HCT116 (cell line): ENCODE data around the gene PTPRQ. TPM values are rescaled to one million over a fixed set of nuclear protein-coding genes. Genes with fewer than 3 reads are reported as not detected.

Experiments
- ATAC-seq: fragments of 200-7000 bp; cut with Tn5 transposase; 2 replicates; pipeline ENCODE4 v1.9.1; 2020; ENCODE audit warnings: mild to moderate bottlenecking, moderate library complexity
- BruUV-seq: library from RNA; stranded (reverse); fragments of 400-500 nt; replicated peaks from 2 replicates; lab custom pipeline; 2021; lab: Mats Ljungman, UMichigan
- CTCF ChIA-PET: fragments of 300-600 bp; sonication (Branson Sonifier 250); formaldehyde crosslinking; loops from one replicate; lab custom pipeline; 2021; ENCODE audit warnings: antibody characterized with exemption; lab: Charles Lee
- POLR2A ChIA-PET: fragments of 300-600, 350-600 bp; sonication (Branson Sonifier 250); formaldehyde crosslinking; loops from one replicate; lab custom pipeline; 2021; ENCODE audit warnings: antibody characterized with exemption; lab: Charles Lee
- RAD21 ChIA-PET, 2 experiments: fragments of 300-600 bp; sonication (Branson Sonifier 250); formaldehyde crosslinking; loops; one replicate each; lab custom pipeline; 2023; ENCODE audit warnings: low total read pairs in 2 of 2; ENCODE audit not compliant: uncharacterized antibody in 2 of 2, unreplicated experiment in 2 of 2, low non-redundant PET in 1 of 2; lab: Charles Lee
- DNase-seq: peaks from one replicate; pipeline ENCODE4 v3.0.0-alpha.2; 2010; ENCODE audit warnings: low read depth, low spot score
- H2AFZ ChIP-seq: fragments of 200-600 bp; shearing (Covaris generic), sonication (generic); 2 replicates; pipeline ENCODE4 v1.6.1; 2017; ENCODE audit warnings: low read depth, mixed run types, mixed read lengths, antibody characterized with exemption, low read length; ENCODE audit not compliant: poor library complexity, severe bottlenecking
- H3K27ac ChIP-seq: 2 replicates; pipeline ENCODE4 v1.5.1; 2012; ENCODE audit warnings: low read depth, low read length
- H3K27me3 ChIP-seq: fragments of 200-600 bp; sonication (generic); 2 replicates; pipeline ENCODE4 v1.6.1; 2016; ENCODE audit warnings: mixed run types, low read length, mixed read lengths; ENCODE audit not compliant: insufficient read depth
- H3K36me3 ChIP-seq, 2 experiments: fragments of 200-500 bp in 1 of 2; fragments of 200-600 bp in 1 of 2; sonication (Bioruptor generic) in 1 of 2; sonication (generic) in 1 of 2; 2 replicates each; pipeline versions ENCODE4 v1.5.1 to v1.6.1; 2014 to 2016; ENCODE audit warnings: low read length in 2 of 2, inconsistent platforms in 1 of 2, mixed read lengths in 1 of 2, mixed run types in 1 of 2; ENCODE audit not compliant: insufficient read depth in 2 of 2, control insufficient read depth in 1 of 2
- H3K4me1 ChIP-seq, 2 experiments: fragments of 200-600 bp in 1 of 2; sonication (generic) in 1 of 2; 2 replicates each; pipeline versions ENCODE4 v1.5.1 to v1.6.1; 2012 to 2017; ENCODE audit warnings: low read length in 2 of 2, inconsistent platforms in 1 of 2, mild to moderate bottlenecking in 1 of 2, mixed read lengths in 1 of 2, mixed run types in 1 of 2, moderate library complexity in 1 of 2; ENCODE audit not compliant: insufficient read depth in 2 of 2, control insufficient read depth in 1 of 2
- H3K4me2 ChIP-seq: fragments of 200-600 bp; sonication (generic); 2 replicates; pipeline ENCODE4 v1.6.1; 2017; ENCODE audit warnings: mixed run types, low read length, mixed read lengths
- H3K4me3 ChIP-seq, 2 experiments: fragments of 200-600 bp in 1 of 2; sonication (generic) in 1 of 2; replicated peaks in 1 of 2; 2 replicates each; pipeline ENCODE4 v1.5.1; 2011 to 2016; ENCODE audit warnings: low read length in 2 of 2, control low read depth in 1 of 2, low read depth in 1 of 2, mild to moderate bottlenecking in 1 of 2, mixed read lengths in 1 of 2, mixed run types in 1 of 2
- H3K79me2 ChIP-seq: fragments of 200-600 bp; sonication (generic); 2 replicates; pipeline ENCODE4 v1.6.1; 2017; ENCODE audit warnings: mild to moderate bottlenecking, mixed run types, low read length, moderate library complexity, mixed read lengths; ENCODE audit not compliant: insufficient read depth
- H3K9ac ChIP-seq: fragments of 200-600 bp; sonication (generic); 2 replicates; pipeline ENCODE4 v1.6.1; 2016; ENCODE audit warnings: low read length, mixed read lengths
- H3K9me2 ChIP-seq: fragments of 200-600 bp; sonication (generic), shearing (Covaris generic); 2 replicates; pipeline ENCODE4 v1.6.1; 2017; ENCODE audit warnings: mixed run types, mild to moderate bottlenecking, moderate library complexity; ENCODE audit not compliant: insufficient read depth
- H3K9me3 ChIP-seq, 2 experiments: fragments of 200-500 bp in 1 of 2; fragments of 200-600 bp in 1 of 2; sonication (Bioruptor generic) in 1 of 2; sonication (generic) in 1 of 2; 2 replicates each; pipeline ENCODE4 v1.6.1; 2014 to 2017; ENCODE audit warnings: low read length in 2 of 2, mixed read lengths in 2 of 2, inconsistent platforms in 1 of 2, low read depth in 1 of 2, mild to moderate bottlenecking in 1 of 2, mixed run types in 1 of 2, moderate library complexity in 1 of 2; ENCODE audit not compliant: control insufficient read depth in 1 of 2, insufficient read depth in 1 of 2
- H4K20me1 ChIP-seq: fragments of 200-600 bp; sonication (generic), shearing (Covaris generic); 2 replicates; pipeline ENCODE4 v1.6.1; 2017; ENCODE audit warnings: mixed run types, mild to moderate bottlenecking, moderate library complexity; ENCODE audit not compliant: insufficient read depth
- CEBPB ChIP-seq: IDR thresholded peaks from 2 replicates; pipeline ENCODE4 v1.6.1; 2012; ENCODE audit warnings: low read depth
- EGR1 ChIP-seq: IDR thresholded peaks from 2 replicates; pipeline ENCODE4 v1.6.1; 2012; ENCODE audit warnings: low read depth
- EZH2 ChIP-seq: fragments of 200-600 bp; sonication (generic); IDR thresholded peaks from 2 replicates; pipeline ENCODE4 v1.6.1; 2017; ENCODE audit warnings: antibody characterized with exemption, mixed run types
- EZH2phosphoT487 ChIP-seq: fragments of 200-600 bp; IDR thresholded peaks from 2 replicates; pipeline ENCODE4 v1.6.1; 2018; ENCODE audit warnings: antibody characterized with exemption, borderline replicate concordance
- FOSL1 ChIP-seq: IDR thresholded peaks from 2 replicates; pipeline ENCODE4 v1.6.1; 2012; ENCODE audit warnings: low read depth
- JUND ChIP-seq: IDR thresholded peaks from 2 replicates; pipeline ENCODE4 v1.6.1; 2012
- POLR2A ChIP-seq: IDR thresholded peaks from 2 replicates; pipeline ENCODE4 v1.7.0; 2011; ENCODE audit warnings: borderline replicate concordance; ENCODE audit not compliant: insufficient read depth, insufficient read length; ENCODE audit errors: extremely low read depth
- POLR2AphosphoS5 ChIP-seq: IDR thresholded peaks from 2 replicates; pipeline ENCODE4 v1.6.1; 2011; ENCODE audit warnings: mild to moderate bottlenecking, low read depth, low read length, moderate library complexity
- SIN3A ChIP-seq: IDR thresholded peaks from 2 replicates; pipeline ENCODE4 v1.6.1; 2012; ENCODE audit warnings: low read depth
- SP1 ChIP-seq: IDR thresholded peaks from 2 replicates; pipeline ENCODE4 v1.6.1; 2012; ENCODE audit warnings: low read depth
- TCF7L2 ChIP-seq: IDR thresholded peaks from 2 replicates; pipeline ENCODE4 v1.7.0; 2011; ENCODE audit warnings: borderline replicate concordance, inconsistent platforms; ENCODE audit not compliant: insufficient read depth, insufficient read length; ENCODE audit errors: extremely low read depth
- YY1 ChIP-seq: IDR thresholded peaks from 2 replicates; pipeline ENCODE4 v1.6.1; 2011; ENCODE audit warnings: low read length, low read depth, moderate library complexity, mild to moderate bottlenecking; ENCODE audit not compliant: insufficient replicate concordance; ENCODE audit errors: extremely low read depth
- ZNF274 ChIP-seq: fragments of 200-500 bp; sonication (Bioruptor generic); IDR thresholded peaks from 2 replicates; pipeline ENCODE4 v1.6.1; 2014; ENCODE audit warnings: mild to moderate bottlenecking, low read depth, low read length, inconsistent platforms
- intact Hi-C: fragments of 100-400 bp; cut with micrococcal nuclease; formaldehyde crosslinking; loops from 2 replicates; pipeline ENCODE4 v1.10.0; 2022
- total RNA-seq: library from RNA; stranded (reverse); gene quantifications from one replicate; pipeline ENCODE4 v1.2.1, GENCODE V29; 2021; ENCODE audit not compliant: unreplicated experiment
- TF ChIP-seq, protein P1 (sequence below): IDR thresholded peaks from 2 replicates; pipeline ENCODE4 v1.6.1; 2012
- TF ChIP-seq, protein P2 (sequence below), 3 experiments: fragments of 200-600 bp in 1 of 3; sonication (generic) in 1 of 3; IDR thresholded peaks in 2 of 3; conservative IDR thresholded peaks in 1 of 3; 2 replicates each; pipeline ENCODE4 v1.5.1; 2012 to 2017; ENCODE audit warnings: low read depth in 2 of 3, low read length in 2 of 3, antibody characterized with exemption in 1 of 3, borderline replicate concordance in 1 of 3, control low read depth in 1 of 3, mild to moderate bottlenecking in 1 of 3, mixed read lengths in 1 of 3, mixed run types in 1 of 3, moderate library complexity in 1 of 3; ENCODE audit not compliant: insufficient read depth in 1 of 3
- TF ChIP-seq, protein P3 (sequence below): IDR thresholded peaks from 2 replicates; pipeline ENCODE4 v1.6.1; 2012
- TF ChIP-seq, protein P4 (sequence below): IDR thresholded peaks from 2 replicates; pipeline ENCODE4 v1.6.1; 2012; ENCODE audit warnings: low read depth
- TF ChIP-seq, protein P5 (sequence below): IDR thresholded peaks from 2 replicates; pipeline ENCODE4 v1.6.1; 2011; ENCODE audit warnings: mild to moderate bottlenecking, low read length, moderate library complexity; ENCODE audit not compliant: insufficient replicate concordance; ENCODE audit errors: extremely low read depth

The PTPRQ gene
- total RNA-seq, 1 experiment from 2014 or later: not detected

DNA sequence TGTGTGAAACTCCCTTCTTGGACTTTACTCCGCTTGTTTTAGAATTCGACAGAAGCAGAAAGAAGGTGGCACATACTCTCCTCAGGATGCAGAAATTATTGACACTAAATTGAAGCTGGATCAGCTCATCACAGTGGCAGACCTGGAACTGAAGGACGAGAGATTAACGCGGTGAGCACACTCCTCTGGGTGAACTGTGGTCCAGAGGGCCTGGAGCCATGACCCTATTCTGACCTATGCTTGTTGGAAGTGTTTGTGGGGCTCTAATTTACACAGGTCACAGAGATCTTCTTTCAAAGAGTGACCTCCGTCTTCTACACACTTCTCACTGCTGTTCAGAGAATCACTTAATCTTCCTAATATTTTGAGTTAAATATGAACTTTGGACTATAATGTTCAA, 190.9 kb downstream of the PTPRQ start (continued):
- TF ChIP-seq, protein P1, sequence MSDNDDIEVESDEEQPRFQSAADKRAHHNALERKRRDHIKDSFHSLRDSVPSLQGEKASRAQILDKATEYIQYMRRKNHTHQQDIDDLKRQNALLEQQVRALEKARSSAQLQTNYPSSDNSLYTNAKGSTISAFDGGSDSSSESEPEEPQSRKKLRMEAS: no peak
- no peak for TF ChIP-seq EZH2phosphoT487

DNA sequence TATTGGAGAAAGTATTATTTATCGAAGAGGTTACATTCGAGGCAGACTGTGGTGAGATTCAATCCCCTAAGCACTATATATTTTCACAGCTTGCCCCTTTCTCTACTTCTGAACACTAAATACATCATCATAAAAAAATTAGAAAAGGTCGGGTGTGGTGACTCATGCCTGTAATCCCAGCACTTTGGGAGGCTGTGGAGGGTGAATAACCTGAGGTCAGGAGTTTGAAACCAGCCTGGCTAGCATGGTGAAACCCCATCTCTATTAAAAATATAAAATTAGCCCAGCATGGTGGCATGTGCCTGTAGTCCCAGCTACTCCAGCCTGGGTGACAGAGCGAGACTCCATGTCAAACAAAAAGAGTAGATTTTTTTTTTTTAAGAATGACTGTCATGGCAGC, 192.8 kb downstream of the PTPRQ start:
- Histone ChIP-seq H4K20me1 (no peaks in the 10 kb centered on the region), H3K9ac (no peak overlapping the region), H3K4me1 (peaks cover 0 to 6% of the 10 kb centered on the region in 2 experiments; a peak in 2 of 4 replicates), H3K4me2 (no peak overlapping the region), H3K9me2 (no peaks in the 10 kb centered on the region), H3K27me3 (no peaks in the 10 kb centered on the region), H3K4me3 (no peak overlapping the region), H3K79me2 (no peaks in the 10 kb centered on the region), H3K9me3 (no peaks in the 10 kb centered on the region), H2AFZ (no peak overlapping the region), H3K36me3 (no peaks in the 10 kb centered on the region), H3K27ac (no peak overlapping the region)
- no peak for ATAC-seq
- BruUV-seq: no TSS peak
- DNase-seq: no peak
- RAD21 ChIA-PET: no interaction called here
- CTCF ChIA-PET: no interaction called here
- intact Hi-C loops: no loop called here
- POLR2A ChIA-PET: no interaction called here
- no peak for TF ChIP-seq POLR2AphosphoS5
- TF ChIP-seq ZNF274: no peak
- no peak for TF ChIP-seq SIN3A
- TF ChIP-seq EZH2: no peak
- no peak for TF ChIP-seq EGR1
- TF ChIP-seq, protein P2, sequence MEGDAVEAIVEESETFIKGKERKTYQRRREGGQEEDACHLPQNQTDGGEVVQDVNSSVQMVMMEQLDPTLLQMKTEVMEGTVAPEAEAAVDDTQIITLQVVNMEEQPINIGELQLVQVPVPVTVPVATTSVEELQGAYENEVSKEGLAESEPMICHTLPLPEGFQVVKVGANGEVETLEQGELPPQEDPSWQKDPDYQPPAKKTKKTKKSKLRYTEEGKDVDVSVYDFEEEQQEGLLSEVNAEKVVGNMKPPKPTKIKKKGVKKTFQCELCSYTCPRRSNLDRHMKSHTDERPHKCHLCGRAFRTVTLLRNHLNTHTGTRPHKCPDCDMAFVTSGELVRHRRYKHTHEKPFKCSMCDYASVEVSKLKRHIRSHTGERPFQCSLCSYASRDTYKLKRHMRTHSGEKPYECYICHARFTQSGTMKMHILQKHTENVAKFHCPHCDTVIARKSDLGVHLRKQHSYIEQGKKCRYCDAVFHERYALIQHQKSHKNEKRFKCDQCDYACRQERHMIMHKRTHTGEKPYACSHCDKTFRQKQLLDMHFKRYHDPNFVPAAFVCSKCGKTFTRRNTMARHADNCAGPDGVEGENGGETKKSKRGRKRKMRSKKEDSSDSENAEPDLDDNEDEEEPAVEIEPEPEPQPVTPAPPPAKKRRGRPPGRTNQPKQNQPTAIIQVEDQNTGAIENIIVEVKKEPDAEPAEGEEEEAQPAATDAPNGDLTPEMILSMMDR (IDR thresholded peaks at IDR 0.05 in 2 of 3, conservative IDR thresholded peaks at IDR 0.05 in 1 of 3; ENCODE audit: borderline replicate concordance in 1 of 3, insufficient read depth in 1 of 3, low read depth in 2 of 3, low read length in 2 of 3): no peak
- TF ChIP-seq, protein P3, sequence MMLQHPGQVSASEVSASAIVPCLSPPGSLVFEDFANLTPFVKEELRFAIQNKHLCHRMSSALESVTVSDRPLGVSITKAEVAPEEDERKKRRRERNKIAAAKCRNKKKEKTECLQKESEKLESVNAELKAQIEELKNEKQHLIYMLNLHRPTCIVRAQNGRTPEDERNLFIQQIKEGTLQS: no peak
- TF ChIP-seq POLR2A: no peak
- TF ChIP-seq JUND: no peak
- TF ChIP-seq, protein P4, sequence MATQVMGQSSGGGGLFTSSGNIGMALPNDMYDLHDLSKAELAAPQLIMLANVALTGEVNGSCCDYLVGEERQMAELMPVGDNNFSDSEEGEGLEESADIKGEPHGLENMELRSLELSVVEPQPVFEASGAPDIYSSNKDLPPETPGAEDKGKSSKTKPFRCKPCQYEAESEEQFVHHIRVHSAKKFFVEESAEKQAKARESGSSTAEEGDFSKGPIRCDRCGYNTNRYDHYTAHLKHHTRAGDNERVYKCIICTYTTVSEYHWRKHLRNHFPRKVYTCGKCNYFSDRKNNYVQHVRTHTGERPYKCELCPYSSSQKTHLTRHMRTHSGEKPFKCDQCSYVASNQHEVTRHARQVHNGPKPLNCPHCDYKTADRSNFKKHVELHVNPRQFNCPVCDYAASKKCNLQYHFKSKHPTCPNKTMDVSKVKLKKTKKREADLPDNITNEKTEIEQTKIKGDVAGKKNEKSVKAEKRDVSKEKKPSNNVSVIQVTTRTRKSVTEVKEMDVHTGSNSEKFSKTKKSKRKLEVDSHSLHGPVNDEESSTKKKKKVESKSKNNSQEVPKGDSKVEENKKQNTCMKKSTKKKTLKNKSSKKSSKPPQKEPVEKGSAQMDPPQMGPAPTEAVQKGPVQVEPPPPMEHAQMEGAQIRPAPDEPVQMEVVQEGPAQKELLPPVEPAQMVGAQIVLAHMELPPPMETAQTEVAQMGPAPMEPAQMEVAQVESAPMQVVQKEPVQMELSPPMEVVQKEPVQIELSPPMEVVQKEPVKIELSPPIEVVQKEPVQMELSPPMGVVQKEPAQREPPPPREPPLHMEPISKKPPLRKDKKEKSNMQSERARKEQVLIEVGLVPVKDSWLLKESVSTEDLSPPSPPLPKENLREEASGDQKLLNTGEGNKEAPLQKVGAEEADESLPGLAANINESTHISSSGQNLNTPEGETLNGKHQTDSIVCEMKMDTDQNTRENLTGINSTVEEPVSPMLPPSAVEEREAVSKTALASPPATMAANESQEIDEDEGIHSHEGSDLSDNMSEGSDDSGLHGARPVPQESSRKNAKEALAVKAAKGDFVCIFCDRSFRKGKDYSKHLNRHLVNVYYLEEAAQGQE: no peak
- no peak for TF ChIP-seq YY1
- TF ChIP-seq, protein P5, sequence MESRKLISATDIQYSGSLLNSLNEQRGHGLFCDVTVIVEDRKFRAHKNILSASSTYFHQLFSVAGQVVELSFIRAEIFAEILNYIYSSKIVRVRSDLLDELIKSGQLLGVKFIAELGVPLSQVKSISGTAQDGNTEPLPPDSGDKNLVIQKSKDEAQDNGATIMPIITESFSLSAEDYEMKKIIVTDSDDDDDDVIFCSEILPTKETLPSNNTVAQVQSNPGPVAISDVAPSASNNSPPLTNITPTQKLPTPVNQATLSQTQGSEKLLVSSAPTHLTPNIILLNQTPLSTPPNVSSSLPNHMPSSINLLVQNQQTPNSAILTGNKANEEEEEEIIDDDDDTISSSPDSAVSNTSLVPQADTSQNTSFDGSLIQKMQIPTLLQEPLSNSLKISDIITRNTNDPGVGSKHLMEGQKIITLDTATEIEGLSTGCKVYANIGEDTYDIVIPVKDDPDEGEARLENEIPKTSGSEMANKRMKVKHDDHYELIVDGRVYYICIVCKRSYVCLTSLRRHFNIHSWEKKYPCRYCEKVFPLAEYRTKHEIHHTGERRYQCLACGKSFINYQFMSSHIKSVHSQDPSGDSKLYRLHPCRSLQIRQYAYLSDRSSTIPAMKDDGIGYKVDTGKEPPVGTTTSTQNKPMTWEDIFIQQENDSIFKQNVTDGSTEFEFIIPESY: no peak
- no peak for TF ChIP-seq TCF7L2
- no peak for TF ChIP-seq FOSL1
- no peak for TF ChIP-seq SP1
- no peak for TF ChIP-seq CEBPB
